H1 (cell line): ENCODE data around the gene TTLL7. TPM values are rescaled to one million over a fixed set of nuclear protein-coding genes. Genes with fewer than 3 reads are reported as not detected.

Experiments
- CTCF ChIA-PET: fragments of 300-600 bp; sonication (Branson Sonifier 250); formaldehyde crosslinking; loops from one replicate; lab custom pipeline; 2021; ENCODE audit not compliant: partially characterized antibody; lab: Charles Lee
- POLR2A ChIA-PET: fragments of 300-600 bp; sonication (Branson Sonifier 250); formaldehyde crosslinking; loops from one replicate; lab custom pipeline; 2021; ENCODE audit warnings: inconsistent platforms; ENCODE audit not compliant: partially characterized antibody; lab: Charles Lee
- DNase-seq, 2 experiments: peaks; one replicate each; pipeline versions ENCODE4 v3.0.0 to v3.0.0-alpha.2; 2010 to 2022; ENCODE audit warnings: low spot score in 2 of 2, low read depth in 1 of 2, mixed read lengths in 1 of 2
- FAIRE-seq: peaks from 2 replicates; lab custom pipeline; 2011; peaks lifted over from hg19 to GRCh38; lab: Jason Lieb, UNC
- H2AFZ ChIP-seq: 2 replicates; pipeline ENCODE4 v1.8.1; 2012; ENCODE audit warnings: low read length, inconsistent platforms
- H2AK5ac ChIP-seq: 2 replicates; pipeline ENCODE4 v1.6.1; 2013; ENCODE audit warnings: low read depth, low read length
- H2BK120ac ChIP-seq: replicated peaks from 2 replicates; pipeline ENCODE3; 2013; ENCODE audit warnings: low read depth, low read length, inconsistent platforms
- H2BK12ac ChIP-seq: 2 replicates; pipeline ENCODE4 v1.6.1; 2013; ENCODE audit warnings: low read depth, low read length
- H2BK15ac ChIP-seq: 2 replicates; pipeline ENCODE4 v1.6.1; 2013; ENCODE audit warnings: low read length
- H2BK20ac ChIP-seq: 2 replicates; pipeline ENCODE4 v1.6.1; 2013; ENCODE audit warnings: low read length
- H2BK5ac ChIP-seq: 2 replicates; pipeline ENCODE4 v1.6.1; 2013; ENCODE audit warnings: low read depth, low read length
- H3K14ac ChIP-seq: 2 replicates; pipeline ENCODE4 v1.6.1; 2013; ENCODE audit warnings: inconsistent platforms; ENCODE audit not compliant: insufficient read length
- H3K18ac ChIP-seq: 2 replicates; pipeline ENCODE4 v1.6.1; 2013; ENCODE audit warnings: low read length; ENCODE audit errors: extremely low read depth
- H3K23ac ChIP-seq: 2 replicates; pipeline ENCODE4 v1.6.1; 2013; ENCODE audit warnings: inconsistent platforms; ENCODE audit not compliant: insufficient read length
- H3K23me2 ChIP-seq: 2 replicates; pipeline ENCODE4 v1.6.1; 2013; ENCODE audit warnings: low read depth, low read length
- H3K27ac ChIP-seq: 2 replicates; pipeline ENCODE4 v1.6.1; 2011; ENCODE audit warnings: low read depth, low read length, inconsistent platforms
- H3K27me3 ChIP-seq, 4 experiments: replicated peaks in 1 of 4; 1 replicate in 1 of 4; 2 replicates in 3 of 4; pipeline versions ENCODE4 v1.6.1 to v1.8.1; 2011 to 2013; ENCODE audit warnings: low read length in 3 of 4, mild to moderate bottlenecking in 3 of 4, inconsistent platforms in 2 of 4, mixed read lengths in 2 of 4, moderate library complexity in 1 of 4; ENCODE audit not compliant: control insufficient read depth in 3 of 4, insufficient read depth in 3 of 4; ENCODE audit errors: extremely low read depth in 1 of 4
- H3K36me3 ChIP-seq, 4 experiments: 2 replicates each; pipeline versions ENCODE4 v1.6.1 to v1.8.1; 2011 to 2013; ENCODE audit warnings: mild to moderate bottlenecking in 4 of 4, low read length in 3 of 4, moderate library complexity in 2 of 4, control low read depth in 1 of 4, inconsistent platforms in 1 of 4; ENCODE audit not compliant: insufficient read depth in 4 of 4, control insufficient read depth in 2 of 4
- H3K4ac ChIP-seq: replicated peaks from 2 replicates; pipeline ENCODE3; 2013; ENCODE audit warnings: low read length, low read depth, mixed read lengths, inconsistent platforms; ENCODE audit not compliant: insufficient read length
- H3K4me1 ChIP-seq, 4 experiments: replicated peaks in 1 of 4; 1 replicate in 1 of 4; 2 replicates in 3 of 4; pipeline versions ENCODE4 v1.6.1 to v1.8.1; 2011 to 2013; ENCODE audit warnings: low read length in 3 of 4, inconsistent platforms in 2 of 4, mixed read lengths in 1 of 4; ENCODE audit not compliant: insufficient read depth in 4 of 4, control insufficient read depth in 3 of 4
- H3K4me2 ChIP-seq, 2 experiments: 2 replicates each; pipeline versions ENCODE4 v1.6.1 to v1.8.1; 2011 to 2013; ENCODE audit warnings: low read depth in 2 of 2, low read length in 2 of 2, control low read depth in 1 of 2, inconsistent platforms in 1 of 2, mild to moderate bottlenecking in 1 of 2; ENCODE audit not compliant: insufficient read depth in 1 of 2
- H3K4me3 ChIP-seq, 4 experiments: fragments of 200-600, 300-600 bp in 1 of 4; sonication (generic), shearing (Covaris generic), sonication (Bioruptor Twin) in 1 of 4; 2 replicates each; pipeline versions ENCODE4 v1.5.1 to v1.8.1; 2011 to 2016; ENCODE audit warnings: low read length in 4 of 4, low read depth in 3 of 4, control low read depth in 2 of 4, inconsistent platforms in 2 of 4, mild to moderate bottlenecking in 2 of 4, mixed read lengths in 1 of 4, moderate library complexity in 1 of 4; ENCODE audit not compliant: insufficient read depth in 2 of 4; ENCODE audit errors: extremely low read depth in 1 of 4
- H3K56ac ChIP-seq: replicated peaks from 2 replicates; pipeline ENCODE3; 2013; ENCODE audit warnings: low read depth, mild to moderate bottlenecking, mixed read lengths, low read length, inconsistent platforms; ENCODE audit not compliant: insufficient read length
- H3K79me1 ChIP-seq: 2 replicates; pipeline ENCODE4 v1.6.1; 2013; ENCODE audit warnings: low read depth, low read length, control low read depth
- H3K79me2 ChIP-seq, 2 experiments: 2 replicates each; pipeline versions ENCODE4 v1.6.1 to v1.8.1; 2012 to 2013; ENCODE audit warnings: low read length in 2 of 2, mild to moderate bottlenecking in 2 of 2, inconsistent platforms in 1 of 2; ENCODE audit not compliant: insufficient read depth in 2 of 2, control insufficient read depth in 1 of 2
- H3K9ac ChIP-seq, 4 experiments: replicated peaks in 1 of 4; 1 replicate in 1 of 4; 2 replicates in 3 of 4; pipeline versions ENCODE4 v1.6.1 to v1.8.1; 2011 to 2013; ENCODE audit warnings: low read depth in 3 of 4, low read length in 3 of 4, control low read depth in 2 of 4, mild to moderate bottlenecking in 2 of 4, moderate library complexity in 2 of 4, inconsistent platforms in 1 of 4; ENCODE audit errors: extremely low read depth in 1 of 4
- H3K9me3 ChIP-seq, 2 experiments: 2 replicates each; pipeline versions ENCODE4 v1.6.1 to v1.8.1; 2012 to 2013; ENCODE audit warnings: mild to moderate bottlenecking in 2 of 2, moderate library complexity in 2 of 2, control low read depth in 1 of 2, inconsistent platforms in 1 of 2, low read depth in 1 of 2, low read length in 1 of 2, mixed read lengths in 1 of 2; ENCODE audit not compliant: insufficient read depth in 2 of 2
- H4K20me1 ChIP-seq, 2 experiments: replicated peaks in 1 of 2; 2 replicates each; pipeline versions ENCODE3 to v1.8.1; 2011 to 2013; ENCODE audit warnings: inconsistent platforms in 2 of 2, low read length in 2 of 2, mild to moderate bottlenecking in 1 of 2; ENCODE audit not compliant: insufficient read depth in 2 of 2, control insufficient read depth in 1 of 2
- H4K5ac ChIP-seq: 2 replicates; pipeline ENCODE4 v1.6.1; 2013; ENCODE audit warnings: low read length, low read depth, mixed read lengths, inconsistent platforms; ENCODE audit not compliant: insufficient read length
- H4K8ac ChIP-seq: 2 replicates; pipeline ENCODE4 v1.8.0; 2013; ENCODE audit warnings: mild to moderate bottlenecking, moderate library complexity, low read length, inconsistent platforms; ENCODE audit not compliant: insufficient read depth; ENCODE audit errors: extremely low read depth
- H4K91ac ChIP-seq: replicated peaks from 2 replicates; pipeline ENCODE3; 2013; ENCODE audit warnings: low read length, mixed read lengths, inconsistent platforms; ENCODE audit not compliant: insufficient read length
- SIRT6 ChIP-seq: IDR thresholded peaks from one replicate; pipeline ENCODE4 v1.7.1; 2012; ENCODE audit warnings: low read length, inconsistent platforms
- TCF12 ChIP-seq: IDR thresholded peaks from 2 replicates; pipeline ENCODE4 v1.6.1; 2011; ENCODE audit warnings: low read depth, mild to moderate bottlenecking, low read length
- WGBS, 2 experiments: shearing (Covaris generic) in 1 of 2; methylation state at CpG; one replicate each; pipeline versions ENCODE4 v1.1.6 to v1.1.7; 2013 to 2015; ENCODE audit warnings: low lambda C conversion rate in 2 of 2, mixed read lengths in 2 of 2, inconsistent platforms in 1 of 2, low coverage in 1 of 2, missing lambda C conversion rate in 1 of 2; ENCODE audit not compliant: insufficient replicate concordance in 2 of 2, insufficient coverage in 1 of 2, insufficient read length in 1 of 2; ENCODE audit errors: extremely low coverage in 1 of 2, missing lambda C conversion rate in 1 of 2; 5-methylcytosine and 5-hydroxymethylcytosine counted together
- polyA plus RNA-seq, 7 experiments: library from polyadenylated mRNA; depleted of rRNA in 3 of 7; stranded (reverse) in 5 of 7; unstranded in 2 of 7; fragments of >200 nt in 5 of 7; fragments of 200-250 nt in 2 of 7; gene quantifications; 1 replicate in 5 of 7; 2 replicates in 1 of 7; 4 replicates in 1 of 7; pipeline versions ENCODE4 v1.2.1 to v1.2.3, GENCODE V29; 2011 to 2013; ENCODE audit warnings: missing spikeins in 2 of 7, mixed read lengths in 2 of 7
- total RNA-seq: library from RNA; stranded (reverse); fragmentation: NEBNext Ultra II Directional; extraction: Animal tissue kit (Norgen Biotek cat#: 25700); gene quantifications from 2 replicates; pipeline ENCODE4 v1.2.1, GENCODE V29; 2021

The TTLL7 gene
- total and polyA plus RNA-seq, 2 of the 8 experiments (the other 6 are each of a cell fraction or from before 2014, with no cell fraction given) = 1.9 to 7.9 TPM

DNA sequence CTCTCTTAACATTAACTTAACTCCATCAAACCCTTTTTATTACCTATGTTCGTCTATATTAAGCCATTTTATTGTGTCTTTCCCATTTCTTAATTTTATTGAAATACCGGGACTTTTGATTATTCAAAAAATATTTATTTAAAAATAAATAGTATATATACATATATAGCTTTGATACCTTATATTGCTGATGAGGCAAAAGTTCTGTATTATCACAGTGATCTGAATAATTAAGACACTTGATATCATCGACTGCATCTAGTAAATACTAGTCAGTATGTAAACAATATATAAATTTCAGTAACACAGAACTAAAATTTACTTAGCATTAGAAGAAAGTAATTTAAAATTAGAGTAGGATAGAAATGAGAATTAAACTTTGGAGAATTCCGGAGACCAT lies 22.0 kb downstream of the TTLL7 start:
- FAIRE-seq = no peak
- CTCF ChIA-PET = interaction anchor here (0.6 to 0.7 kb wide), 2 partner anchors 146 to 781 kb away, joined by 3 read pairs; no protein-coding TSS in a partner anchor
- no peak for TF ChIP-seq SIRT6
- no peak for TF ChIP-seq TCF12

More for the DNA sequence above, 22.0 kb downstream of the TTLL7 start:
- Histone ChIP-seq H3K14ac (no peak overlapping the region), H3K9me3 (no peaks in the 10 kb centered on the region), H3K4me2 (no peak overlapping the region), H3K79me1 (no peaks in the 10 kb centered on the region), H4K20me1 (no peaks in the 10 kb centered on the region), H3K36me3 (no peaks in the 10 kb centered on the region), H3K79me2 (no peaks in the 10 kb centered on the region), H2BK15ac (no peak overlapping the region), H3K23me2 (no peaks in the 10 kb centered on the region), H2BK120ac (no peak overlapping the region), H4K91ac (no peak overlapping the region), H3K4me3 (no peak overlapping the region), H3K27me3 (no peaks in the 10 kb centered on the region), H4K5ac (no peak overlapping the region), H2BK12ac (no peak overlapping the region), H2AFZ (no peak overlapping the region), H3K18ac (no peak overlapping the region), H3K4ac (no peak overlapping the region), H2AK5ac (no peak overlapping the region), H3K27ac (no peak overlapping the region), H3K56ac (no peak overlapping the region), H3K9ac (no peak overlapping the region), H3K23ac (no peak overlapping the region), H3K4me1 (no peaks in the 10 kb centered on the region), H2BK20ac (no peak overlapping the region), H4K8ac (no peak overlapping the region), H2BK5ac (no peak overlapping the region)
- DNase-seq = no peak
- POLR2A ChIA-PET = no interaction called here
- WGBS, 2 experiments = 71 to 100% methylated on average over 1 to 4 of the region's 4 CpGs
